ENCODE measurements around the gene CTSZ. TPM values are rescaled to one million over a fixed set of nuclear protein-coding genes. Genes with fewer than 3 reads are reported as not detected.

Gene CTSZ
- total and polyA plus RNA-seq, 9 donors: 36.7 to 301 (median 85.6) TPM

- H3K4me1 ChIP-seq (ENCODE audit: insufficient read depth): peaks cover 10% of the 10 kb centered on the region
- H3K27me3 ChIP-seq: no peaks in the 10 kb centered on the region
- H3K36me3 ChIP-seq: no peaks in the 10 kb centered on the region
- no peaks in the 10 kb centered on the region for H3K9me3 ChIP-seq
- intact Hi-C loops (cut with DNase I): loop anchor here in 1 of 4 donors (10.0 kb wide), 1 partner anchor 109 kb away; no protein-coding TSS in a partner anchor
- DNase-seq: no peak
- H3K27ac ChIP-seq: no peak overlapping the region
- H3K4me3 ChIP-seq: no peak overlapping the region
- TF ChIP-seq EP300 (IDR thresholded peaks at IDR 0.05): no peak
- no peak for TF ChIP-seq POLR2A (IDR thresholded peaks at IDR 0.05)
- no peak for TF ChIP-seq CTCF (IDR thresholded peaks at IDR 0.05)
- 84 to 85% (median 84%) methylated on average over 16 of the region's 16 CpGs for WGBS, 3 donors
Measured at GRCh38 chr20:59003836-59004492, 3.1 kb downstream of the CTSZ start.

GRCh38 chr20:59002874-59003399 lies 4.1 kb downstream of the CTSZ start:
- no peak for TF ChIP-seq POLR2A (IDR thresholded peaks at IDR 0.05)
- no peak for TF ChIP-seq EP300 (IDR thresholded peaks at IDR 0.05)
- TF ChIP-seq CTCF (IDR thresholded peaks at IDR 0.05): no peak
- H3K27me3 ChIP-seq: no peaks in the 10 kb centered on the region
- 84 to 86% (median 85%) methylated on average over 17 of the region's 17 CpGs for WGBS, 3 donors
- H3K4me1 ChIP-seq (ENCODE audit: insufficient read depth): peaks cover 10% of the 10 kb centered on the region
- no peaks in the 10 kb centered on the region for H3K36me3 ChIP-seq
- no peaks in the 10 kb centered on the region for H3K9me3 ChIP-seq
- intact Hi-C loops (cut with DNase I): loop anchor here in 1 of 4 donors (10.0 kb wide), 1 partner anchor 108 kb away; no protein-coding TSS in a partner anchor
- no peak for DNase-seq
- H3K27ac ChIP-seq: no peak overlapping the region
- no peak overlapping the region for H3K4me3 ChIP-seq

- Histone ChIP-seq H3K27ac (no peak overlapping the region), H3K9me3 (no peaks in the 10 kb centered on the region), H3K4me1 (ENCODE audit: insufficient read depth) (peaks cover 10% of the 10 kb centered on the region), H3K27me3 (no peaks in the 10 kb centered on the region), H3K36me3 (no peaks in the 10 kb centered on the region), H3K4me3 (no peak overlapping the region)
- TF ChIP-seq CTCF (IDR thresholded peaks at IDR 0.05) (no peak), POLR2A (IDR thresholded peaks at IDR 0.05) (no peak), EP300 (IDR thresholded peaks at IDR 0.05) (no peak)
- no peak for DNase-seq
- intact Hi-C loops (cut with DNase I): loop anchor here in 1 of 4 donors (10.0 kb wide), 1 partner anchor 108 kb away; no protein-coding TSS in a partner anchor
- WGBS, 3 donors: 80 to 92% (median 88%) methylated on average over 7 to 8 of the region's 8 CpGs
Measured at GRCh38 chr20:59002388-59002787, 4.7 kb downstream of the CTSZ start.

- TF ChIP-seq CTCF (IDR thresholded peaks at IDR 0.05) (no peak), POLR2A (IDR thresholded peaks at IDR 0.05) (no peak), EP300 (IDR thresholded peaks at IDR 0.05) (no peak)
- Histone ChIP-seq H3K4me3 (no peak overlapping the region), H3K9me3 (no peaks in the 10 kb centered on the region), H3K4me1 (ENCODE audit: insufficient read depth) (peaks cover 10% of the 10 kb centered on the region), H3K27ac (no peak overlapping the region), H3K36me3 (no peaks in the 10 kb centered on the region), H3K27me3 (no peaks in the 10 kb centered on the region)
- WGBS, 3 donors: 89 to 91% (median 90%) methylated on average over 27 of the region's 27 CpGs
- intact Hi-C loops (cut with DNase I): loop anchor here in 1 of 4 donors (10.0 kb wide), 1 partner anchor 107 kb away; no protein-coding TSS in a partner anchor
- no peak for DNase-seq
Measured at GRCh38 chr20:59001449-59002171, 5.4 kb downstream of the CTSZ start.
